Subcutaneous abdominal adipose tissue (tissue), 5 donors: ENCODE results near the gene NHLH1.
"Not testable (repeated sequence)": the region's sequence is repeated elsewhere in the genome, so short reads cannot be mapped to it uniquely, and the experiment has no call there.

Source experiments
- H3K27ac ChIP-seq: one replicate; pipeline ENCODE4 v1.7.0; 2013; ENCODE audit warnings: low read depth, mild to moderate bottlenecking, inconsistent platforms, low read length, moderate library complexity
- H3K27me3 ChIP-seq, 5 donors: one replicate each; pipeline ENCODE4 v1.7.0; 2013; ENCODE audit warnings: low read length in 5 of 5, inconsistent platforms in 1 of 5; ENCODE audit not compliant: control insufficient read depth in 5 of 5, insufficient read depth in 4 of 5
- H3K36me3 ChIP-seq, 5 donors: one replicate each; pipeline ENCODE4 v1.7.0; 2013; ENCODE audit warnings: low read length in 5 of 5; ENCODE audit not compliant: control insufficient read depth in 5 of 5, insufficient read depth in 5 of 5
- H3K4me1 ChIP-seq, 5 donors: one replicate each; pipeline ENCODE4 v1.7.0; 2013; ENCODE audit warnings: low read length in 5 of 5, mild to moderate bottlenecking in 3 of 5, moderate library complexity in 1 of 5; ENCODE audit not compliant: control insufficient read depth in 5 of 5, insufficient read depth in 5 of 5
- H3K4me3 ChIP-seq, 5 donors: one replicate each; pipeline ENCODE4 v1.7.0; 2013; ENCODE audit warnings: low read length in 5 of 5, low read depth in 1 of 5
- H3K9ac ChIP-seq, 5 donors: one replicate each; pipeline ENCODE4 v1.7.0; 2013; ENCODE audit warnings: low read length in 5 of 5, mild to moderate bottlenecking in 4 of 5, moderate library complexity in 3 of 5
- H3K9me3 ChIP-seq, 5 donors: one replicate each; pipeline ENCODE4 v1.7.0; 2013; ENCODE audit warnings: low read length in 5 of 5; ENCODE audit not compliant: control insufficient read depth in 5 of 5
- donor health status: healthy.
- donor health status: healthy.
- donor health status: healthy.
- donor health status: healthy.
- donor health status: healthy.

NHLH1 gene

GRCh38 chr1:160374306-160375110 lies 7.6 kb downstream of the NHLH1 start:
- H3K27ac ChIP-seq = no peak overlapping the region
- H3K36me3 ChIP-seq = no peaks in the 10 kb centered on the region
- H3K27me3 ChIP-seq = peaks cover 0 to 2% (median 0%) of the 10 kb centered on the region in 5 donors
- H3K9ac ChIP-seq = no peak overlapping the region
- peaks cover 4 to 20% (median 19%) of the 10 kb centered on the region in 5 donors for H3K4me1 ChIP-seq
- no peaks in the 10 kb centered on the region for H3K9me3 ChIP-seq
- no peak overlapping the region for H3K4me3 ChIP-seq

- Histone ChIP-seq H3K27ac (no peak overlapping the region), H3K36me3 (no peaks in the 10 kb centered on the region), H3K9ac (peak overlapping the region in 1 of 5 donors; percentile 4), H3K4me3 (peak overlapping the region in 2 of 5 donors; percentile 6 to 10), H3K27me3 (peaks cover 0 to 2% (median 0%) of the 10 kb centered on the region in 5 donors), H3K4me1 (peaks cover 4 to 20% (median 19%) of the 10 kb centered on the region in 5 donors), H3K9me3 (no peaks in the 10 kb centered on the region)
Observed at GRCh38 chr1:160375788-160376524, 9.1 kb downstream of the NHLH1 start.

- Histone ChIP-seq H3K36me3 (no peaks in the 10 kb centered on the region), H3K9ac (no peak overlapping the region), H3K27ac (no peak overlapping the region)
Observed at GRCh38 chr1:160376525-160377131, 9.8 kb downstream of the NHLH1 start.

GRCh38 chr1:160377585-160378206 lies 10.8 kb downstream of the NHLH1 start:
- no peak overlapping the region for H3K27ac ChIP-seq
- no peaks in the 10 kb centered on the region for H3K36me3 ChIP-seq
- H3K4me3 ChIP-seq = no peak overlapping the region
- no peaks in the 10 kb centered on the region for H3K9me3 ChIP-seq
- H3K9ac ChIP-seq = no peak overlapping the region
- peaks cover 4 to 20% (median 19%) of the 10 kb centered on the region in 5 donors for H3K4me1 ChIP-seq
- H3K27me3 ChIP-seq = peaks cover 0 to 2% (median 0%) of the 10 kb centered on the region in 5 donors

More at GRCh38 chr1:160376525-160377131, 9.8 kb downstream of the NHLH1 start:
- peaks cover 4 to 20% (median 19%) of the 10 kb centered on the region in 5 donors for H3K4me1 ChIP-seq
- H3K4me3 ChIP-seq = peak overlapping the region in 1 of 5 donors; percentile 10
- H3K9me3 ChIP-seq = no peaks in the 10 kb centered on the region
- peaks cover 0 to 2% (median 0%) of the 10 kb centered on the region in 5 donors for H3K27me3 ChIP-seq

GRCh38 chr1:160384812-160385211 lies 17.9 kb downstream of the NHLH1 start:
- not testable (repeated sequence) for H3K9me3 ChIP-seq, H3K27ac ChIP-seq, H3K4me3 ChIP-seq, H3K9ac ChIP-seq, H3K36me3 ChIP-seq, H3K4me1 ChIP-seq, H3K27me3 ChIP-seq

DNA sequence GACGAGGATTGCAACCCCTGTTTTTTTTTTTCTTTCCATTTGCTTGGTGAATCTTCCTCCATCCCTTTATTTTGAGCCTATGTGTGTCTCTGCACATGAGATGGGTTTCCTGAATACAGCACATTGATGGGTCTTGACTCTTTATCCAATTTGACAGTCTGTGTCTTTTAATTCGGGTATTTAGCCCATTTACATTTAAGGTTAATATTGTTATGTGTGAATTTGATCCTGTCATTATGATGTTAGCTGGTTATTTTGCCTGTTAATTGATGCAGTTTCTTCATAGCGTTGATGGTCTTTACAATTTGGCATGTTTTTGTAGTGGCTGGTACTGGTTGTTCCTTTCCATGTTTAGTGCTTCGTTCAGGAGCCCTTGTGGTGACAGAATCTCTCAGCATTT lies 21.5 kb downstream of the NHLH1 start:
- not testable (repeated sequence) for H3K4me1 ChIP-seq, H3K27ac ChIP-seq, H3K27me3 ChIP-seq, H3K9ac ChIP-seq, H3K9me3 ChIP-seq, H3K4me3 ChIP-seq, H3K36me3 ChIP-seq

DNA sequence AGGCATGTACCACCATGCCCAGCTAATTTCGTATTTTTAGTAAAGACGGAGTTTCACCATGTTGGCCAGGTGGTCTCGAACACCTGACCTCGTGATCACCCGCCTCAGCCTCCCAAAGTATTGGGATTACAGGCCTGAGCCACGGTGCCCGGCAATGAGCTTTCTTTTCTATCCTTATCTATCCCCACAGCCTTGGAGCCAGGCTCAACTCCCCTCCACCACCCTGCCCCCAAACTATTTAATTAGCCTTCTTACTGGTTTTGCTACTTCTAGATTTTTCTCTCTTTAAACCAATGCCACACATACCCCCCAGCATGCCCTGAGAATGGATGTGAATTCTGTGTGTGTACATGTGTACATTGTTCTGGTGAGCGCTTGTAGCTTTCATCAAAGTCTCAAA lies 27.8 kb downstream of the NHLH1 start:
- Histone ChIP-seq H3K27me3 (peaks cover 0 to 7% (median 2%) of the 10 kb centered on the region in 5 donors), H3K27ac (no peak overlapping the region), H3K36me3 (no peaks in the 10 kb centered on the region), H3K9me3 (no peaks in the 10 kb centered on the region), H3K4me3 (no peak overlapping the region), H3K9ac (no peak overlapping the region), H3K4me1 (no peaks in the 10 kb centered on the region)

- Histone ChIP-seq H3K9me3 (no peaks in the 10 kb centered on the region), H3K36me3 (no peaks in the 10 kb centered on the region), H3K27ac (no peak overlapping the region), H3K27me3 (peaks cover 8 to 22% (median 14%) of the 10 kb centered on the region in 5 donors), H3K9ac (no peak overlapping the region), H3K4me3 (no peak overlapping the region), H3K4me1 (peaks cover 0 to 16% (median 14%) of the 10 kb centered on the region in 5 donors)
Observed at GRCh38 chr1:160397651-160398050, 30.8 kb downstream of the NHLH1 start.

GRCh38 chr1:160398823-160399222 lies 32.0 kb downstream of the NHLH1 start:
- H3K9ac ChIP-seq = no peak overlapping the region
- peaks cover 0 to 21% (median 14%) of the 10 kb centered on the region in 5 donors for H3K4me1 ChIP-seq
- no peaks in the 10 kb centered on the region for H3K36me3 ChIP-seq
- no peak overlapping the region for H3K4me3 ChIP-seq
- H3K9me3 ChIP-seq = no peaks in the 10 kb centered on the region
- H3K27me3 ChIP-seq = peaks cover 8 to 27% (median 15%) of the 10 kb centered on the region in 5 donors
- no peak overlapping the region for H3K27ac ChIP-seq
